ENCODE measurements around the gene DAPP1.

DAPP1 gene

GRCh38 chr4:99853999-99854398 is 37.4 kb downstream of the DAPP1 start:
- H3K4me3 ChIP-seq (ENCODE audit: low read depth, low read length): no peak overlapping the region
- DNase-seq (ENCODE audit: low read depth, low spot score): no peak
- TF ChIP-seq, protein P1, sequence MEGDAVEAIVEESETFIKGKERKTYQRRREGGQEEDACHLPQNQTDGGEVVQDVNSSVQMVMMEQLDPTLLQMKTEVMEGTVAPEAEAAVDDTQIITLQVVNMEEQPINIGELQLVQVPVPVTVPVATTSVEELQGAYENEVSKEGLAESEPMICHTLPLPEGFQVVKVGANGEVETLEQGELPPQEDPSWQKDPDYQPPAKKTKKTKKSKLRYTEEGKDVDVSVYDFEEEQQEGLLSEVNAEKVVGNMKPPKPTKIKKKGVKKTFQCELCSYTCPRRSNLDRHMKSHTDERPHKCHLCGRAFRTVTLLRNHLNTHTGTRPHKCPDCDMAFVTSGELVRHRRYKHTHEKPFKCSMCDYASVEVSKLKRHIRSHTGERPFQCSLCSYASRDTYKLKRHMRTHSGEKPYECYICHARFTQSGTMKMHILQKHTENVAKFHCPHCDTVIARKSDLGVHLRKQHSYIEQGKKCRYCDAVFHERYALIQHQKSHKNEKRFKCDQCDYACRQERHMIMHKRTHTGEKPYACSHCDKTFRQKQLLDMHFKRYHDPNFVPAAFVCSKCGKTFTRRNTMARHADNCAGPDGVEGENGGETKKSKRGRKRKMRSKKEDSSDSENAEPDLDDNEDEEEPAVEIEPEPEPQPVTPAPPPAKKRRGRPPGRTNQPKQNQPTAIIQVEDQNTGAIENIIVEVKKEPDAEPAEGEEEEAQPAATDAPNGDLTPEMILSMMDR (IDR thresholded peaks at IDR 0.05; ENCODE audit: insufficient read depth, low read length, missing control alignments): no peak
- ChIA-PET POLR2A (no interaction called here), CTCF (no interaction called here)

DNA sequence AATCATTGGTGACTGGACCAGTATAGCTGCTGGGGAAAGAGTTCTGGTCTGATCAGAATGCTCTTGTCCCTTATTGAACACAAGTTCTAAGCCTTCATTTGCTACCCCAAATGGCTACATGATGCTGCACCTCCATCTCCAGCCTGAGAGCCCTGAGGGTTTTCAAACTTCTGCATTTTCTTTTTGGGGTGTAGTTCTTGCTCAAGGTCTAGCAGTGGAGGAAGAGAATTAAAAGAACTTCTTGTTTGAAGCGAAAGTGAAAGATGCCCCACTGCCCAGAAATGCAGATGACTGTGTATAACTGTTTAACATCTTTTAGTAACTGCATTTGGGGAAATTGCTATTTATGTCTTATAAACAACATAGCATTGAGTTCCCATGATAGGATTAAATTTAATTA is 39.1 kb downstream of the DAPP1 start:
- DNase-seq (ENCODE audit: low read depth, low spot score): no peak
- CTCF ChIA-PET: no interaction called here
- H3K4me3 ChIP-seq (ENCODE audit: low read depth, low read length): no peak overlapping the region
- POLR2A ChIA-PET: interaction anchor here (0.6 kb wide), 1 partner anchor 158 kb away, joined by 3 read pairs; no protein-coding TSS in a partner anchor
- TF ChIP-seq, protein P1 (IDR thresholded peaks at IDR 0.05; ENCODE audit: insufficient read depth, low read length, missing control alignments): no peak

GRCh38 chr4:99856166-99856565 is 39.5 kb downstream of the DAPP1 start:
- TF ChIP-seq, protein P1 (IDR thresholded peaks at IDR 0.05; ENCODE audit: insufficient read depth, low read length, missing control alignments): no peak
- POLR2A ChIA-PET: no interaction called here
- DNase-seq (ENCODE audit: low read depth, low spot score): no peak
- no peak overlapping the region for H3K4me3 ChIP-seq (ENCODE audit: low read depth, low read length)
- CTCF ChIA-PET: no interaction called here

DNA sequence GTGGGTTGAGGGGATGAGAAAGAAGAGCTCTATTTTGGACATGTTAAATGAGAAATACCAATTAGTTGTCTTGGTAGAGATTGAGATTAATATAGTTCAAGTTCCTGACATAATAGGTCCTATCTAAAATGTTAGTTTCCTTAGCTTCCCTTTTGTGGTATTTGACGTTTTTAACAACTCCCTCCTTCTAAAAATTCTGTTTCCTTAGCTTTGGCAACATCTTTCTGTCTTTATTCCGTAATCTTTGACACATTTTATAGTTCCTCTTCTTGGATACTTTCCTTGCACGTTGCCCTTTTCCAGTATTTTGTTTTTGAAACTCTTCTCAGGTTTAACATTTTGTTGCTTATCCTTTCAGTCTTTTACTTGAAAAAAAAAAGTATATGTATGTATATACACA is 40.7 kb downstream of the DAPP1 start:
- ChIA-PET CTCF (no interaction called here), POLR2A (no interaction called here)
- TF ChIP-seq, protein P1 (IDR thresholded peaks at IDR 0.05; ENCODE audit: insufficient read depth, low read length, missing control alignments): no peak
- H3K4me3 ChIP-seq (ENCODE audit: low read depth, low read length): no peak overlapping the region
- DNase-seq (ENCODE audit: low read depth, low spot score): no peak

DNA sequence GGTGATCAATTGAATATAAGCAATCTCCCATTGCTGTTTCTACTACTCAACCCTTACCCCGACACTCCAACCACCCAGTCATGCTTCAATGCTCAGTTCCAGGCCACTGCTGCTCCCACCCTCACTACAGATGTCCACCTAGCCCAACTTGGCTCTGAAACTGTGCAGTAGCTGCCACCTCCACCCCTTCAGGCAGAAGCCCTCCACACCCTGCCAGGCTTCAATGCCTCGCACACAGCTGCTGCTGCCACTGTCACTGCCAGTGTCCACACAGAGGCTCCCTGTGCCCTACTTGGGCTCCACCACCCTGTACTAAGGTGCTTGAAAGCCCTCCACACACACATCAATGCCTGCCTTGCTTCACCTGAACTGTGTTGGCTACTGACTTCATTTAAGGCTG is 43.0 kb downstream of the DAPP1 start:
- no peak for DNase-seq (ENCODE audit: low read depth, low spot score)
- POLR2A ChIA-PET: no interaction called here

GRCh38 chr4:99860521-99860920 is 43.9 kb downstream of the DAPP1 start:
- no peak overlapping the region for H3K4me3 ChIP-seq (ENCODE audit: low read depth, low read length)
- TF ChIP-seq, protein P1 (IDR thresholded peaks at IDR 0.05; ENCODE audit: insufficient read depth, low read length, missing control alignments): no peak
- DNase-seq (ENCODE audit: low read depth, low spot score): no peak
- POLR2A ChIA-PET: no interaction called here
- CTCF ChIA-PET: no interaction called here

More for the DNA sequence above, 43.0 kb downstream of the DAPP1 start:
- CTCF ChIA-PET: no interaction called here
- TF ChIP-seq, protein P1 (IDR thresholded peaks at IDR 0.05; ENCODE audit: insufficient read depth, low read length, missing control alignments): no peak
- H3K4me3 ChIP-seq (ENCODE audit: low read depth, low read length): no peak overlapping the region

All from AG04449 (cell line).